NOMO-1 treated with dmso at 0.1 percent for 144 hours (cell line): Measurements from ENCODE around the gene ORAI2.
"Not testable (repeated sequence)": the region's sequence is repeated elsewhere in the genome, so short reads cannot be mapped to it uniquely, and the experiment has no call there.

Experiments
- DNase-seq: peaks from one replicate; lab custom pipeline; 2025; ENCODE audit not compliant: unreplicated experiment; lab: John Stamatoyannopoulos, UW

ORAI2 gene

GRCh38 chr7:102468478-102469350 is 35.3 kb downstream of the ORAI2 start:
- DNase-seq, result no peak

GRCh38 chr7:102469351-102469971 is 36.1 kb downstream of the ORAI2 start:
- no peak for DNase-seq

GRCh38 chr7:102469972-102470825 is 36.8 kb downstream of the ORAI2 start:
- DNase-seq, result no peak

GRCh38 chr7:102471791-102472125 is 38.4 kb downstream of the ORAI2 start:
- DNase-seq, result no peak

- no peak for DNase-seq
These were observed 39.0 kb downstream of the ORAI2 start for GRCh38 chr7:102472126-102473041.

GRCh38 chr7:102473271-102473991 is 40.1 kb downstream of the ORAI2 start:
- DNase-seq, result no peak

GRCh38 chr7:102474116-102474515 is 40.7 kb downstream of the ORAI2 start:
- DNase-seq, result not testable (repeated sequence)

GRCh38 chr7:102474736-102475435 is 41.5 kb downstream of the ORAI2 start:
- DNase-seq, result not testable (repeated sequence)

GRCh38 chr7:102478314-102479208 is 45.2 kb downstream of the ORAI2 start, which contains the start of gene POLR2J:
Gene POLR2J, minus strand, starts transcription at chr7:102478922. Its CDS starts 62 bp downstream, at chr7:102478860.
- not testable (repeated sequence) for DNase-seq

GRCh38 chr7:102479209-102479584 is 45.8 kb downstream of the ORAI2 start:
- not testable (repeated sequence) for DNase-seq

GRCh38 chr7:102479982-102480637 is 46.7 kb downstream of the ORAI2 start:
- not testable (repeated sequence) for DNase-seq

- not testable (repeated sequence) for DNase-seq
These were observed 48.6 kb downstream of the ORAI2 start for GRCh38 chr7:102481962-102482361.

- not testable (repeated sequence) for DNase-seq
These were observed 50.9 kb downstream of the ORAI2 start for GRCh38 chr7:102484317-102484716.

GRCh38 chr7:102490529-102491075 is 57.2 kb downstream of the ORAI2 start:
- not testable (repeated sequence) for DNase-seq

GRCh38 chr7:102493220-102493935 is 60.0 kb downstream of the ORAI2 start:
- not testable (repeated sequence) for DNase-seq

GRCh38 chr7:102494026-102494425 is 60.7 kb downstream of the ORAI2 start:
- not testable (repeated sequence) for DNase-seq
